HG02571 (cell line): ENCODE data around the gene KIF16B.
"Not testable (repeated sequence)": the region's sequence is repeated elsewhere in the genome, so short reads cannot be mapped to it uniquely, and the experiment has no call there.

ENCODE experiments used
- ATAC-seq: cut with Tn5 transposase; IDR thresholded peaks from one replicate; pipeline ENCODE4 v1.9.1; 2021; ENCODE audit warnings: mild to moderate bottlenecking, moderate library complexity; ENCODE audit not compliant: unreplicated experiment

Gene KIF16B

GRCh38 chr20:16596404-16596803 is 23.2 kb upstream of the KIF16B start:
- ATAC-seq = not testable (repeated sequence)

- no peak for ATAC-seq
Measured at GRCh38 chr20:16595376-16595775, 22.1 kb upstream of the KIF16B start.

- ATAC-seq = no peak
Measured at GRCh38 chr20:16590041-16590633, 16.9 kb upstream of the KIF16B start.

- ATAC-seq = no peak
Measured at GRCh38 chr20:16589623-16590022, 16.4 kb upstream of the KIF16B start.

- ATAC-seq = no peak
Measured at GRCh38 chr20:16588241-16588640, 15.0 kb upstream of the KIF16B start.

- no peak for ATAC-seq
Measured at GRCh38 chr20:16587066-16587465, 13.8 kb upstream of the KIF16B start.

GRCh38 chr20:16583474-16583873 is 10.2 kb upstream of the KIF16B start:
- no peak for ATAC-seq

GRCh38 chr20:16581241-16581640 is 8.0 kb upstream of the KIF16B start:
- no peak for ATAC-seq

- ATAC-seq = no peak
Measured at GRCh38 chr20:16580620-16581019, 7.4 kb upstream of the KIF16B start.

- ATAC-seq = no peak
Measured at GRCh38 chr20:16580147-16580546, 6.9 kb upstream of the KIF16B start.

GRCh38 chr20:16576219-16576618 is 3.0 kb upstream of the KIF16B start:
- no peak for ATAC-seq

- no peak for ATAC-seq
Measured at GRCh38 chr20:16575390-16576140, 2.3 kb upstream of the KIF16B start.

GRCh38 chr20:16574656-16575355 is 1.6 kb upstream of the KIF16B start:
- peak; percentile 71 for ATAC-seq

- ATAC-seq = no peak
Measured at GRCh38 chr20:16571333-16571732, 1.9 kb downstream of the KIF16B start.

GRCh38 chr20:16569246-16570153 is 3.7 kb downstream of the KIF16B start:
- ATAC-seq = no peak

GRCh38 chr20:16566080-16566479 is 7.2 kb downstream of the KIF16B start:
- ATAC-seq = no peak

GRCh38 chr20:16564079-16564478 is 9.2 kb downstream of the KIF16B start:
- ATAC-seq = not testable (repeated sequence)

- ATAC-seq = no peak
Measured at GRCh38 chr20:16563066-16563806, 10.0 kb downstream of the KIF16B start.

GRCh38 chr20:16562259-16562658 is 11.0 kb downstream of the KIF16B start:
- ATAC-seq = no peak

GRCh38 chr20:16560661-16561060 is 12.6 kb downstream of the KIF16B start:
- ATAC-seq = no peak
